NCI-H2196 treated with DMSO at 0.1 percent for 48 hours (cell line): Measurements from ENCODE around the gene CHI3L1.

ENCODE experiments used
- DNase-seq: peaks from one replicate; lab custom pipeline; 2025; ENCODE audit not compliant: unreplicated experiment; lab: John Stamatoyannopoulos, UW

Gene CHI3L1

GRCh38 chr1:203136409-203137042 is 50.0 kb downstream of the CHI3L1 start:
- no peak for DNase-seq

GRCh38 chr1:203135636-203136305 is 50.7 kb downstream of the CHI3L1 start:
- no peak for DNase-seq

GRCh38 chr1:203133970-203134725 is 52.4 kb downstream of the CHI3L1 start:
- DNase-seq, result no peak

- DNase-seq, result no peak
These were observed 54.8 kb downstream of the CHI3L1 start for GRCh38 chr1:203131548-203132200.

GRCh38 chr1:203130358-203130985 is 56.0 kb downstream of the CHI3L1 start:
- DNase-seq, result peak; percentile 58

- DNase-seq, result peak; percentile 58
These were observed 56.8 kb downstream of the CHI3L1 start for GRCh38 chr1:203129501-203130231.
